Peyer's patch (tissue), 4 donors: Measurements from ENCODE around the gene CNTNAP2. TPM values are rescaled to one million over a fixed set of nuclear protein-coding genes. Genes with fewer than 3 reads are reported as not detected.

Experiments
- DNase-seq, 3 donors: peaks; one replicate each; pipeline ENCODE4 v3.0.0-alpha.2; 2017 to 2019
- H3K27ac ChIP-seq, 4 donors: fragments of 200-600 bp; sonication (generic); one replicate each; pipeline ENCODE4 v1.5.1; 2016 to 2019
- H3K27me3 ChIP-seq, 2 donors: fragments of 200-600 bp; sonication (generic); one replicate each; pipeline ENCODE4 v1.5.1; 2019
- H3K36me3 ChIP-seq, 3 donors: fragments of 200-600 bp; sonication (generic); one replicate each; pipeline ENCODE4 v1.5.1; 2016 to 2019
- H3K4me1 ChIP-seq, 4 donors: fragments of 200-600 bp; sonication (generic); one replicate each; pipeline ENCODE4 v1.5.1; 2016 to 2019
- H3K4me3 ChIP-seq, 4 donors: fragments of 200-600 bp; sonication (generic); 1 replicate in 3 of 4; 2 replicates in 1 of 4; pipeline ENCODE4 v1.5.1; 2016 to 2019; ENCODE audit warnings: mild to moderate bottlenecking in 1 of 4
- H3K9me3 ChIP-seq, 4 donors: fragments of 200-600 bp; sonication (generic); one replicate each; pipeline ENCODE4 v1.5.1; 2016 to 2019; ENCODE audit warnings: mild to moderate bottlenecking in 1 of 4
- POLR2A ChIP-seq, 2 donors: fragments of 450-650 bp; IDR thresholded peaks; one replicate each; pipeline ENCODE4 v1.5.1; 2017; ENCODE audit warnings: antibody characterized with exemption in 2 of 2, mild to moderate bottlenecking in 2 of 2, moderate library complexity in 2 of 2
- total RNA-seq, 4 donors: library from RNA; depleted of rRNA; stranded (reverse); fragments of >200 nt; gene quantifications; one replicate each; pipeline ENCODE4 v1.1.0, GENCODE V29; 2016
- TF ChIP-seq, protein P1 (sequence below), 6 experiments: fragments of 450-650 bp in 4 of 6; fragments of 200-600 bp in 2 of 6; sonication (generic) in 1 of 6; IDR thresholded peaks; one replicate each; pipeline ENCODE4 v1.5.1; 2017 to 2019; ENCODE audit warnings: antibody characterized with exemption in 6 of 6, mild to moderate bottlenecking in 3 of 6, moderate library complexity in 1 of 6

CNTNAP2 gene
- total RNA-seq, 4 donors from 2014 or later = 1.5 to 4.9 (median 3.6) TPM

DNA sequence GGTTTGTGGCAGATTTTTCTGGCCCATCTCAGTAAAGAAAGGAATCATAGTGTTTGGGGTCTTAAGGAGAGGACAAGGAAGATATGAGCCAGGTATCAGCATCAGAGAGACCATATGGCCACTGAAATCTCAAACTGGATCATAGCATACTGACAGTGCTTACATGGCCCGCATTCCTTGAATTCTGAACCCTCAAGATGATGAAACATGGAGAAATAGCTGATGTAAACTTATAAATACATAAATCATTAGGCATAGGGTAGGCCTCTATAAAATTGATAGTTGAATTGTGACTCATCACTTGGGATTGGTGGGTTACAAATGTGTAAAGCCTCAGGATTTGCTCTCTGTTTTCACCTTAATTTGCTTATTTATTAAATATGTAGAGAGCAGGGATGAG lies 688.5 kb downstream of the CNTNAP2 start:
- Histone ChIP-seq H3K36me3 (no peaks in the 10 kb centered on the region), H3K27ac (no peak overlapping the region), H3K27me3 (no peaks in the 10 kb centered on the region), H3K9me3 (no peaks in the 10 kb centered on the region), H3K4me1 (no peaks in the 10 kb centered on the region), H3K4me3 (no peak overlapping the region)
- no peak for DNase-seq
- TF ChIP-seq, protein P1, sequence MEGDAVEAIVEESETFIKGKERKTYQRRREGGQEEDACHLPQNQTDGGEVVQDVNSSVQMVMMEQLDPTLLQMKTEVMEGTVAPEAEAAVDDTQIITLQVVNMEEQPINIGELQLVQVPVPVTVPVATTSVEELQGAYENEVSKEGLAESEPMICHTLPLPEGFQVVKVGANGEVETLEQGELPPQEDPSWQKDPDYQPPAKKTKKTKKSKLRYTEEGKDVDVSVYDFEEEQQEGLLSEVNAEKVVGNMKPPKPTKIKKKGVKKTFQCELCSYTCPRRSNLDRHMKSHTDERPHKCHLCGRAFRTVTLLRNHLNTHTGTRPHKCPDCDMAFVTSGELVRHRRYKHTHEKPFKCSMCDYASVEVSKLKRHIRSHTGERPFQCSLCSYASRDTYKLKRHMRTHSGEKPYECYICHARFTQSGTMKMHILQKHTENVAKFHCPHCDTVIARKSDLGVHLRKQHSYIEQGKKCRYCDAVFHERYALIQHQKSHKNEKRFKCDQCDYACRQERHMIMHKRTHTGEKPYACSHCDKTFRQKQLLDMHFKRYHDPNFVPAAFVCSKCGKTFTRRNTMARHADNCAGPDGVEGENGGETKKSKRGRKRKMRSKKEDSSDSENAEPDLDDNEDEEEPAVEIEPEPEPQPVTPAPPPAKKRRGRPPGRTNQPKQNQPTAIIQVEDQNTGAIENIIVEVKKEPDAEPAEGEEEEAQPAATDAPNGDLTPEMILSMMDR (IDR thresholded peaks at IDR 0.05) = no peak
- no peak for TF ChIP-seq POLR2A (IDR thresholded peaks at IDR 0.05)

DNA sequence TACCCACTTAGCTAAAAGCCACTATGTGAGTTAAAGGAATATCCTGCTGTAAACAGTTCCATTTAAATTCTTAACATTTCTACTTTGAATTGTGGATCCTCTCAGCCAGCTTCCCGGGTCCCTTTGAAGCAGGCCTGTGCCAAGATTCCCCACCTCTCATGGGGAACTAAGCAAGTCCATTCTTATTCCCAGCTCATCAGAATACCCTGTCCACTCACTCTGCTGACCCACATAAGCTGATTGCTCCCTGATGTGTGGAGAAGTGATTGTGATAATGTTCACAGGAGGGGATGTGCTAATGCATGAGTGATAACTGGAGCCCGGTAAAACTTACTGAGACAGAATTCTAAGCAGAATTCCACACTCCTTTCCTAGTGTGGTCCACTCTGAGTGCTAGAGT lies 709.7 kb downstream of the CNTNAP2 start:
- no peak for DNase-seq
- Histone ChIP-seq H3K4me1 (no peaks in the 10 kb centered on the region), H3K9me3 (no peaks in the 10 kb centered on the region), H3K4me3 (no peak overlapping the region), H3K27me3 (no peaks in the 10 kb centered on the region), H3K36me3 (no peaks in the 10 kb centered on the region), H3K27ac (no peak overlapping the region)
- no peak for TF ChIP-seq POLR2A (IDR thresholded peaks at IDR 0.05)
- TF ChIP-seq, protein P1 (IDR thresholded peaks at IDR 0.05) = no peak

DNA sequence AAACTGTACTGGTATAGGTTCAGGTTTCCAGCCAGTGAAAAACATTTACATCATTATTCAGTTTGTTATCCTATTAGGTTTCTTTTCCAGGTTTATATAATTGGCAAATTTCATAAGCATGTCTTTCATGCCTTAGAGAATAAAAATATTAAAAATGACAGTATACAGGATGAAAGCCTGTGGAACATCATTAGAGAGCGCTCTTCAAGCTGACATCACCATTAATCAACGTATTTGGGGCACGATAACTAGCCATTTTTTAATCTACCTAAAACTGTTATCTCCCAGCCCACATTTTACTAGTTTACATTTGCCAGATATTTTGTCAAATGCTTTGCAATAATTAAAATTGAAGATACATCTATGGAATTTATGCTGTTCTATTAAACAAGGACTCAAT lies 714.1 kb downstream of the CNTNAP2 start:
- Histone ChIP-seq H3K4me3 (no peak overlapping the region), H3K27ac (no peak overlapping the region), H3K36me3 (no peaks in the 10 kb centered on the region), H3K9me3 (peaks cover 0 to 1% (median 0%) of the 10 kb centered on the region in 4 donors), H3K27me3 (no peaks in the 10 kb centered on the region), H3K4me1 (no peaks in the 10 kb centered on the region)
- DNase-seq = no peak
- TF ChIP-seq, protein P1 (IDR thresholded peaks at IDR 0.05) = no peak
- no peak for TF ChIP-seq POLR2A (IDR thresholded peaks at IDR 0.05)

DNA sequence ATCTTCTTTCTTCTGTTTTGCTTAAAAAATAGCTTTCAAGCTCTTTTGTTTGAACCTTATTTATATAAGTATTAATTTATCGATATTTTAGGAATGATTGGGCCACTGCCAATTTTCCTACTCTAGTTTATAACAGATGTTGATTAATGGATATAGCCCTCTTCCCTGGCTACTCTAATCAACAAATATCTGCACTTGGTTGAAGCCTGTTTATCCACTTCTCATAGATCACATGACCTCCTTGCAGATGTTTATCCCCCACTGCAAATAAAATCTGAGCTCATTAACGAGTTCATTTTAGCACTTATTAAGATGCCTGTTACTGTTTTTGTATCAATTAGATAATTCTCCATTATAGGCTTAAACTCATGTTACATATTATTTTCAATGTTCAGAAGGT lies 715.3 kb downstream of the CNTNAP2 start:
- H3K9me3 ChIP-seq = peaks cover 0 to 2% (median 0%) of the 10 kb centered on the region in 4 donors
- H3K4me3 ChIP-seq = no peak overlapping the region
- DNase-seq = no peak
- TF ChIP-seq POLR2A (IDR thresholded peaks at IDR 0.05) = no peak
- TF ChIP-seq, protein P1 (IDR thresholded peaks at IDR 0.05) = no peak
- no peak overlapping the region for H3K27ac ChIP-seq
- no peaks in the 10 kb centered on the region for H3K36me3 ChIP-seq
- no peaks in the 10 kb centered on the region for H3K27me3 ChIP-seq
- no peaks in the 10 kb centered on the region for H3K4me1 ChIP-seq

DNA sequence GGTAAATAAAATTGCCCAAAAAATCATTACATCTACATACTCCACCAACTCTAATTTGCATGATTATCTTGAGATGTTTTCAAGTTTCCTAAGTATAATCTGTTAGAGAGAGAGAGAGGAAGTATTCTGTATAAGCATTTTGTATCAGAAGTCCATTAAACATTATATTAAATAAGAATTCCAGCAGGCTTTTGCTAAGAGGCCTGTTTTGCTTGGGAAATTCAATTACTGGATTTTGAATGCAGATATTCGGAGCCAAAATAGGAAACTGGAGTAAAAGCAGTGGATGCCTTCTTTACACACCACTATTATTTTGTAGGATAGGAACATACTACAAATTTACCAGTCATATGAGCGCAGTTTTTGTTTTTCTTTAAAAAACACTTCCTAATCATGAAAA lies 727.8 kb downstream of the CNTNAP2 start:
- H3K4me3 ChIP-seq = no peak overlapping the region
- no peaks in the 10 kb centered on the region for H3K4me1 ChIP-seq
- TF ChIP-seq, protein P1 (IDR thresholded peaks at IDR 0.05) = no peak
- TF ChIP-seq POLR2A (IDR thresholded peaks at IDR 0.05) = no peak
- no peaks in the 10 kb centered on the region for H3K27me3 ChIP-seq
- DNase-seq = no peak
- no peak overlapping the region for H3K27ac ChIP-seq
- H3K36me3 ChIP-seq = no peaks in the 10 kb centered on the region
- H3K9me3 ChIP-seq = no peaks in the 10 kb centered on the region

DNA sequence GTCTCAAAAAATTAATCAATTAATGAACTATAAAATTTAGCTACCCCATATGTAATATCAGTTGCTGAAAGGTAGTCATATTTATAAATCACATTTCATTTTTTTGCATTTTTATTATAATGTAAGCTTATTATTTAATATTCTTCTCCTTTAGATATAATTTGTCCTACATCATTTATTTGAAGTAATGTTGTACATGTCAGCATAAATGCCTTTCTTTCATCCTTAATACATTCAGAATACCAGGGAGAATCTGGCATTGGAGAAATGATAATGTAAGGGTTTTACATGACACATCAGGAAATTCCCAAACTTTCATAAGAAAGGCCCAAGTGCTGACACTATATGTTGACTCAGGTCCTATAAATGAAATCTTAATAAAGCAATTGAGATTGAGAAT lies 742.1 kb downstream of the CNTNAP2 start:
- TF ChIP-seq, protein P1 (IDR thresholded peaks at IDR 0.05) = no peak
- no peak for DNase-seq
- Histone ChIP-seq H3K4me3 (no peak overlapping the region), H3K9me3 (no peaks in the 10 kb centered on the region), H3K36me3 (no peaks in the 10 kb centered on the region), H3K27ac (no peak overlapping the region), H3K4me1 (no peaks in the 10 kb centered on the region), H3K27me3 (no peaks in the 10 kb centered on the region)
